DOHH2 (cell line): ENCODE data around the gene SELPLG.

Experiments
- EZH2phosphoT487 ChIP-seq: fragments of 200-600 bp; sonication (generic); IDR thresholded peaks from 2 replicates; pipeline ENCODE4 v1.6.1; 2017; ENCODE audit warnings: borderline replicate concordance, mild to moderate bottlenecking, antibody characterized with exemption, low read length, moderate library complexity, mixed read lengths
- TF ChIP-seq, protein P1 (sequence below): fragments of 200-600 bp; sonication (generic); IDR thresholded peaks from one replicate; pipeline ENCODE4 v1.5.1; 2014; ENCODE audit warnings: antibody characterized with exemption, mild to moderate bottlenecking, low read depth, low read length; ENCODE audit not compliant: poor library complexity, severe bottlenecking

DNA sequence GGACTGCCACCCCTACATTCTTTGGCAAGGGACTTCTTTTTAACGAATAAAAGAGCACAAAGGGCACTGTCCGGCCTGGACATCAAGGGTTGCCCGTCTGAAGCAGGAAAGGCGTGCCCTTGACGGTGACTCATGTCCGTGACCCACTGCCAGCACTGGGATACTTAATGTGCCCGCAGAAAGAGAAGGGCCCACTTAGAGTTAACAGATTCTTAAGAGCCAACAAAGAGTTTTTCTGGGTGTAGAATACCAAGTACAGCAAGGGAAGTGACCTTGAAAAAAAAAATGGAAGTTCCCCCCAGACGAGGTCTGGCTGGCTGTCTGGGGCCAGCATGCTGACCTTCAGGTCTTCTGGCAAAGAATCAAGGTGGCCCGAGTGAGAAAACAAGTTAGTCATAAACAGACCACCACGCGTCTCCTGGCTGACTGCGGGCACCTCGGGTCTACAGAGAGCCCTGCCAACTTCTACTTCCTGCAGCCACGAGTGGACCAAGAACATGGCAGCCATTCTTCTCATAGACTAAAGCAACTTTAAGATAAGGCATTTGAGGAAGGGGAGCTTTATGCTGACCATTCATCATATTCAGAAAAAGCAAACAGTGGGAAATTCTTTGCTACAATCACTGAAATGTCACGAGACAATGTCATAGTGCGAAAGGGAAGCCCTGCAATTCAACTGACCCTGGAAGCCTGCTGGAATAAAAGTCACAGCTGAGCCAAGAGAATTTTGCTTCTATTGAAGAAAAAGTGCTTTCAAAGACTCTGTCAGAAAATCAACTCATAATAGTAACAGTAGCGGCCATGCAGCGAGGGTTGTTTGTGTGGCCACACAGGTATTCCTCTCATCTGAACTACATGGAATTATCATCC lies 10.5 kb upstream of the SELPLG start:
- TF ChIP-seq, protein P1, sequence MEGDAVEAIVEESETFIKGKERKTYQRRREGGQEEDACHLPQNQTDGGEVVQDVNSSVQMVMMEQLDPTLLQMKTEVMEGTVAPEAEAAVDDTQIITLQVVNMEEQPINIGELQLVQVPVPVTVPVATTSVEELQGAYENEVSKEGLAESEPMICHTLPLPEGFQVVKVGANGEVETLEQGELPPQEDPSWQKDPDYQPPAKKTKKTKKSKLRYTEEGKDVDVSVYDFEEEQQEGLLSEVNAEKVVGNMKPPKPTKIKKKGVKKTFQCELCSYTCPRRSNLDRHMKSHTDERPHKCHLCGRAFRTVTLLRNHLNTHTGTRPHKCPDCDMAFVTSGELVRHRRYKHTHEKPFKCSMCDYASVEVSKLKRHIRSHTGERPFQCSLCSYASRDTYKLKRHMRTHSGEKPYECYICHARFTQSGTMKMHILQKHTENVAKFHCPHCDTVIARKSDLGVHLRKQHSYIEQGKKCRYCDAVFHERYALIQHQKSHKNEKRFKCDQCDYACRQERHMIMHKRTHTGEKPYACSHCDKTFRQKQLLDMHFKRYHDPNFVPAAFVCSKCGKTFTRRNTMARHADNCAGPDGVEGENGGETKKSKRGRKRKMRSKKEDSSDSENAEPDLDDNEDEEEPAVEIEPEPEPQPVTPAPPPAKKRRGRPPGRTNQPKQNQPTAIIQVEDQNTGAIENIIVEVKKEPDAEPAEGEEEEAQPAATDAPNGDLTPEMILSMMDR = no peak
- TF ChIP-seq EZH2phosphoT487 = no peak
